22Rv1 (cell line): ENCODE measurements around the gene LDAF1.
"Not testable (repeated sequence)": the region's sequence is repeated elsewhere in the genome, so short reads cannot be mapped to it uniquely, and the experiment has no call there.

ENCODE experiments used
- H3K27ac ChIP-seq: fragments of 450-650 bp; 2 replicates; pipeline ENCODE4 v1.5.1; 2017
- CTCF ChIP-seq: fragments of 450-650 bp; IDR thresholded peaks from 2 replicates; pipeline ENCODE4 v1.5.1; 2017; ENCODE audit warnings: mild to moderate bottlenecking
- ZFX ChIP-seq: fragments of 450-650 bp; IDR thresholded peaks from 2 replicates; pipeline ENCODE4 v1.6.1; 2017; ENCODE audit warnings: antibody characterized with exemption, borderline replicate concordance

LDAF1 gene

GRCh38 chr16:21189311-21189710 is 30.8 kb downstream of the LDAF1 start:
- no peak for TF ChIP-seq ZFX
- TF ChIP-seq CTCF, result no peak
- H3K27ac ChIP-seq, result no peak overlapping the region

- no peak overlapping the region for H3K27ac ChIP-seq
- no peak for TF ChIP-seq CTCF
- no peak for TF ChIP-seq ZFX
Observed at GRCh38 chr16:21190013-21190412, 31.5 kb downstream of the LDAF1 start.

GRCh38 chr16:21190599-21190998 is 32.1 kb downstream of the LDAF1 start:
- TF ChIP-seq CTCF (no peak), ZFX (no peak)
- no peak overlapping the region for H3K27ac ChIP-seq

GRCh38 chr16:21192991-21193390 is 34.5 kb downstream of the LDAF1 start:
- no peak overlapping the region for H3K27ac ChIP-seq
- TF ChIP-seq ZFX (no peak), CTCF (no peak)

GRCh38 chr16:21194771-21195301 is 36.4 kb downstream of the LDAF1 start:
- TF ChIP-seq ZFX (no peak), CTCF (no peak)
- no peak overlapping the region for H3K27ac ChIP-seq

GRCh38 chr16:21195330-21195729 is 36.9 kb downstream of the LDAF1 start:
- not testable (repeated sequence) for H3K27ac ChIP-seq

GRCh38 chr16:21197112-21197511 is 38.6 kb downstream of the LDAF1 start:
- no peak overlapping the region for H3K27ac ChIP-seq
- no peak for TF ChIP-seq CTCF
- TF ChIP-seq ZFX, result no peak

- TF ChIP-seq CTCF (no peak), ZFX (no peak)
- no peak overlapping the region for H3K27ac ChIP-seq
Observed at GRCh38 chr16:21197621-21198020, 39.1 kb downstream of the LDAF1 start.
